Hematopoietic multipotent progenitor cell treated with erythropoietin and hydrocortisone succinate and interleukin-3 and kit ligand, for 6 days (in vitro differentiated cells): ENCODE data around the gene CTDSP2.

ENCODE experiments used
- DNase-seq: peaks from one replicate; pipeline ENCODE4 v3.0.0-alpha.2; 2015

Gene CTDSP2

DNA sequence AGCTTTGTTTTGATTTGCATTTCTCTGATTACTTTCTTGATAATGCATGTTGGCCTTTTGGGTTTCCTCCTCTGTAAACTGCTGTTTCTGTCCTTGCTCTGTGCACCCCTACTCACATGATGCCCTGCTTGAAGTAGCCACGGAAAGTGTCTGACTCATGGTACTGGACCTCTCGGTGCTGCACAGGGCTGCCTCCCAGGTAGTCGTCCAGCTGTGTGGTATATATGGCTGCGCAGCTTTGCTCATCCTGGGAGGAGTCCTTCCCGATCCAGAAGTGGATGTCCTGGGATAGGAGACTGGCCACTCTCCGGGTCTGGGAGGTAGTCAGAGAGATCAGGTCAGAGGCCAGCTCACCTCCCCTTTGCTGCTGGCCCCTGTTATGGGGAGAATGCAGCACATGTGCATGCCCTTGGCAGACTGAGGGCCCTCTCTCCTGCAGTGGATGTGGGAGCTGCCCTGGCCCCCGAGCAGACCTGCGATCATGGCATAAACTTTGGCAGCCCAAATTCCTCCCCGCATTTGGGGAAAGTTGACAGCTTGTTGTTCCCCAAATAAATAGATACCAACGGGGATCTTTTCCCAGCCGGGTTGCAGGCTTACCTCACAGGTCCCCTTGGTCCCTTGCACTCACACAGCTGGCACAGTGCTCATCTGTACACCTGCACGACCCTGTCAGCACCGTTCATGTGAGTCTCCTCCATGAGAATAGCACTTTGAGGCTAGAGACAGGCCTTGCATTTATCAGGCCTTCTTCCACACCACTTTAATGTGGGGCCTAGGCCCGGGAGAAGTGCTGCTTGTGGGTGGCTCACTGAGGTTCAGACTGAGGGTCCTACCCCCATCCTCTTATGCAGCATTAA, 33.2 kb downstream of the CTDSP2 start:
- DNase-seq, result no peak

DNA sequence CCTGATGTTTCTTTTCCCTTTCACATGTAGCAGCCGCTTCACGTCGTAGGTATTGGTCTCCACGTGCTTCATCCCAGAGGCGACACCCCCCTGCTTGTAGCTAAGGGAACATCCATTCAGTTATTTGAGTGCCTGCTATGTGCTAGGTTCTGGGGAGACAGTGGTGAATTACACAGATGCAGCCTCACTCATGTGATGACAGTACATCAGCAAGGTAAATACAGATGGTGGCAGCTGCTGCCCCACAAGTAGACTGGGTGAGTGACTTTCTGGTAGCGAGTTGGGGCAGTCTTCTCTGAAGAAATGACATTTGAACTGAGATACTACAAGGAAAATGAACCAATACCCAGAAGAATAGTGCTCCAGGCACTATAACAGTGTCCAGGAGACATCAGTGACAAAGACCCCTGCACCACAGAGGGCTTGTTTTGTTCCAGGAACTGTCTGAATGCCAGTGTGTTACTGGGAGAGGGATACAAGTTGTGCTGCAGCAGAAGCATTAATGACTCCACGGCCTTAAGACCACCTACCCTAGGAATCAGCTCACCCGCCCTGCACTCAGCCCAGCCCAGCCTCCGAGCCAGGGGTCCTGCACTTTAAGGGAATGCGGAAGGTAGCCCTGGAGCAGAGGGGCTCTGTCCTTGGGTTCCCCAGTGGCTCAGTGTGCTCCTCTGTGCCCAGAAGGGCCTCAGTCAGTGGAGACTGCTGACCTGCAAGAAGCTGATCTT, 35.3 kb downstream of the CTDSP2 start:
- DNase-seq, result no peak

DNA sequence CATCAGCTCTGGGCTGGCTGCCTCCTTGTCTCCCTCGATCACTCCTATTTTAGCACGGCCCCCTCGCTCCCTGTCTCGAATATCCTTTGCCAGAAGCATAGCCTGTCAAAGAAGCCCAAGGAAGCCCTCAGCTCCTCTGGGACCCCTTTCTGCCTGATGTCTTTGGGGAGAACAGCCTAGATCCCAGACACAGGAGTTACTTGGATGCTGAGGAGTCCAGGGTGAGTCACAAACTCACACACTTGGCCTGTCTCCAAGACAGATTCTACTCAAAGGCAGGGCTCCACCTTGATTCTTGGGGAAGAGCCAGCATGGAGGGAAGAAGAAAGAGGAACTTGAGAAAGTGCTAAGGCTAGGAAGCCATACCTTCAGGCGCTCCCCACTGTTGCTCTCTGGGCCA, 36.1 kb downstream of the CTDSP2 start:
- peak; percentile 57 for DNase-seq

DNA sequence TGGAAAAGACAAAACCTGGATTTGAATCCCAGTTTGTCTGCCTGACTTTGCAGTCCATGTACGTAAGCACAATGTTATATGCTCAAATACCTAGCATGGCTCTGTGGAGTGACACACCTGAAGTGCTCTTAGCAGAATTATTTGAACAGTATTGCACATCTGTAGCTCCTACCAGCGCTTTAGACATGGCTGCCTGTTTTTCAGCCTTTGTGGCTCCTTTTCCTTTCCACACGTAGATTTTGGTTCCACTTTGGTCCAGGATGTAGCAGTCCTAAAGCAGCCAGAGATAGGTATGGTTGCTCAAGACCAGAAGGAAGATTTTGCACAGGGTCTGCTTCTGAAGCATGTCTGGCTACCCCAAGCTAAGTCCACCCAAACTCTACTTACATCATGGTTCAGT, 37.1 kb downstream of the CTDSP2 start:
- DNase-seq, result no peak

DNA sequence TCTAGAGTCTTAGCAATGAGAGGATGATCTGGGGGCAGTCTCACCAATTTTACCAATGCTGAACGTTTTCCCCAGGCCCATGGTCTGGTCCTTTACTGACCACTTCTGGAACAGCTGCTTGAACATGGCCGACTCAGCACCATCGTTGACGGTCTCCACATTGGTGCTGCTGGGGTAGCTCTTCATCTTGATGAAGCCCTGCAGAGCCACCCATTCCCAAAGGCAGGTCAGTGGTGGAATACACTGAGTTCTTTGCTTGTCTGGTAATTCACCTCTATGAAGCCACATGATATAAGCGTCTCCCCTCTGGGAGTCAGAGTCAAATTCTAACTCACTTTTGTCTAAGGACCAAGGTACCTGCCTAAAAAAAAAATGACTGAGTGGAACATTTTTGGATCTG, 38.2 kb downstream of the CTDSP2 start:
- DNase-seq, result no peak

DNA sequence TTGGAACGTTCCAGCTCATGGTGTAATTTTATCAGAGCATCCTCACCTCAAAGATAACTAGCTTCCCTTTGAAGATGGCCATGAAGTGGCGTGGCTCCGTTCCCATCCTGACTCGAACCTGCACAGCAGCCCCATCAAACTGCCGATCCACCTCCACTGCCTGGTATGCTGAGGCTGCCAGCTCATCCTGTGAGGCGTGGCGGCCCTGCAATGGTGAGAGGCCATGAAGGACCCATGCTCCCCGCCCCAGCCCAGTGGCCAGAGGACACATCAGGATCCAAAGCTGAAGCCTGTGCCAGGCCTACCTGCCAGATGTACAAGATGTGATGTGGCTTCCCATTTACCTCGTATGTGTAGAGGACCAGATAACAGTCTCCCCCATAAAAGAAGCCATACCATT, 39.2 kb downstream of the CTDSP2 start:
- DNase-seq, result no peak

DNA sequence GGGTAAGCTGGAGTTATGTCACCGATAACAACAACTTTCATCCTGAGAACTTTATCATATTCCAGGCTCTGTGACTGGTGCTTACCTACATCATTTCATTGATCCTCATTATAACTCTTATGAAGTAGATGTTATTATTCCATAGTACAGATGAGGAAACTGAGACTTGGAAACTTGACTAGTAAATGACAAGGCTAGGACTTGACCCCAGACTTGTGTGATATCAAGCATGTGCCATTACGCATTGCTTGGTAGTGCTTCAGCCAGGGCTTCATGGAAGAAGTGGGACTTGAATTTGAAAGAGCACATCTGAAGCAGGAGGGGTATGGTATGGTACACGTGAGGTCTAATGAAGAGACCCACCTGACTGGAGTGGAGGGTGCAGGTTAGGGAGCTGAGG, 39.9 kb downstream of the CTDSP2 start:
- no peak for DNase-seq

DNA sequence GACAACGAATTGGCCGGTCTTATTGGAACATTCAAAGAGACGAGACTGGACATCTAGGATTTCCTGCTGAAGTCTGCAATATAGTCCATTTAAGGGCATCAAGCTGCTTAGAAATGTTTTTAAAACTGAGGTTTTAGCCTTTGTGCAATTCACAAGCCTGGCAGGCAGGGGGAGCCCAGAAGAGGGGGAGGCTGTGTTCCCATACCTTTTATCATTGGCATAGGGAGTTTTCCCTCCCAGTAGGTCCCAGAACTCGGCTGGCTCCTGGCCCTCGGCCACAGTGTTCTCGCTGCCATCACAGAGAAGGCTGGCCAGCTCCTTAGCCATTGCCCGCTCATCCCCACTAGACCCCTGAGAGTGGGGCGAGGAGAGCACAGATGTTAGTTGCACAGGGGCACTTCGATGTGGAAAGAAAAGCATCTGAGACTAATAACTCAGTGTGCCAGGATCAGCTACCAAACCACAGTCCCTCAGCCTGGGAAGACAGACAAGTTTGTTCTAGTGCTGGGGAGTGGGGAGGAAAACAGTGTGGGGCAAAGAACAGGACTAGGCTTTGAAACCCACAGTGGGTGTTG, 43.1 kb downstream of the CTDSP2 start:
- DNase-seq, result peak; percentile 55

DNA sequence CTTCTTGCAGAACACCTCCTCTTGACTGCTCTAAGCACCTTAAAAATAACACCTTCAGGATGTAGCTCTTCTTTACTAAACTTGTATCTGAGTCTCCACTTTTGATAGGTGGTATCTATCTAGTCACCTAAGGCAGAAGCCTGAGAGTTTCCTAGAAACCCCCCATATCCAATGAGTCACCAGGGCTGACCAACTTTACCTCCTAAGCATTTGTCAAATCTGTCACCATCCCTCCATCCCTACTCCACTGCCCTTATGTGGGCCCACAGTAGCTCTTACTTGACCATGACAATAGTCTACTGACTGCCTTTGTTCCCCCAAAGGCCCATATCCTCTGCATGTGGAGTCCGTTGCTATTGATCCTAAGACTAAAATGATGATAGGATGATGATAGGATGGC, 43.9 kb downstream of the CTDSP2 start:
- DNase-seq, result no peak

DNA sequence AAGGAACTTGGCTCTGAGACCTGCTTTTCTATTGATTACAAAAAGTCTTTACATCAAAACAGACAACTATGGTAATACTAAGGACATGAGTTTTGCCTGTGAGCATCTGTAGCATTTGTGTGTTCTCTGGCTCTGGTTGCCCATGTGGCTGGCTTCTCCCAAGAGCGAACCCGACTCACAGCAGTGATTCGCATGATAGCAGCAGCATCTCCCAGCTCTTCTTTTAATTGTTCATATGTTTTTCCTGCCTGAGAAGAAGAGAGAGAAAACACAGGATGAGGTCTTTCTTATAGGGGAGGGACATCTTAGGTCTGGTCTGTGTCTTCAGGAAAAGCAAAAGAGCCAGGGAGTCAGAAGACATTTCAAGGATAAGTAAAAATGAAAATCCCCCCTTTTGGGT, 45.6 kb downstream of the CTDSP2 start:
- DNase-seq, result no peak

DNA sequence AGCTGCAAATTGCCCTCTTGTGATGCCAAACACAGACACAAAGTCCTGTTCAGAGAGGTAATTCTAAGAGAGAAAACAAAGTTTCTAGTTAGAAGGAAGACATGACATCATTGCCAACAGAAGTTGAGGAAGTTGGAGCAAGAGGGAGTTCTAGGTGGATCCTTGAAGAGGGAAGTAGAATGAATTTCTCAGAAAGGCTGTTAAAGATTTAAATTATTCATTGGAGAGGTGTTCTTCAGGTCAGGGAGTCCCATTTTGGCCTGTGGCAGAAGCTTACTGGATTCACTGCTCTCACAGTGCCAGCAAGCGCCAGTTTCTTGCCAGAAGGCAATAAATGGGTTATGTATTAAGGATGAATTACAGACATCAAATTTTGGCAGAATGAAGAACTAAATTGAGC, 48.6 kb downstream of the CTDSP2 start:
- no peak for DNase-seq

DNA sequence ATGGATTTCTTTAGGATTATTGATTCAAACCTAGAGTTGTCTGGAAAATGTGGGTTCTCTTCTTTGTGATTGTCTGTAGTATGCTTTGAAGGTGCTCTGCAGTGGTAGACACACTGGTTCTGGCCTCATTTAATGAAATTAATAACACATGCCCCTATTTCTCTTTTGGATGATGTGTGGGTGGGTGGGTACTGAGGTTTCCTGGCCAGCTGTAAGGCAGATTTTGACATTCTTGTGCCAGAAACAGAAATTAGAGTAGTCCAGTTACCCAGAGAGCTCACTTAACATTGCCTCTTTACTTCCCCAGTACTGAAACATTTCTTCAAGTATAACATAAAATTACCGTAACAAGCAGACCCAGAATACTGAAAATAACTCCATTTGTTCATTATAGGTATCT, 49.5 kb downstream of the CTDSP2 start:
- DNase-seq, result no peak

DNA sequence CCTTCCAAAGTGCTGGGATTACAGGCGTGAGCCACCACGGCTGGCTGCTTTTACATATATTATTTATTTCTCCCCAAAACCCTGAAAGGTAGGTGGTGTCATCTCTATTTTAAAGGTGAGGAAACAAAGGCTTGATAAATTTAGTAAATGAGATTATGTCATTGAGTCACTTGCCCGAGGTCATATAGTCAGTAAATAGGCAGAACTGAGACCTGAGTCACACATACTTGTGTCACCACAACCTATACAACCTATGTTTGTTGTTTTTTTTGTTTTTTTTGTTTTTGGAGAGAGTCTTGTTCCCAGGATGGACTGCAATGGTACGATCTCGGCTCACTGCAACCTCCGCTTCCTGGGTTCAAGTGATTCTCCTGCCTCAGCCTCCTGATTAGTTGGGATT, 51.2 kb downstream of the CTDSP2 start:
- no peak for DNase-seq

DNA sequence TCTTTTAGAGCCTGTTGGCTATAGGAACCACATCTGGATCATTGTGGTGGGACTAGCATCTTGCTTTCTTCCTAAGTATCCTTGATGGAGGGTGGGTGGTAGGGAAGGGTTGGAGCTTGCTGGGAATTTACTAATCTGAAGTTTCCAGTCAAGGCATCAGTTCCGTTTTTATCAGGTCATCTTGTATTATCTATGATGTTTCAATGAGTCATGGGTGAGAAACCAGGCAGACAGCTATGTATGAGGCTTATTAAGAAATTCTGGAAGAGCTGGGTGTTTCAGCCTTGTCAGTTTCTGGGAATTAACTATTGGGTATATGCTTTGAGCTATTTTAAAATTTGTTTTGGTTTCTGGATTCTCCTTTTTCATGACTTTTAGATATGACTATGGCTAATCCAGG, 52.6 kb downstream of the CTDSP2 start:
- DNase-seq, result no peak

DNA sequence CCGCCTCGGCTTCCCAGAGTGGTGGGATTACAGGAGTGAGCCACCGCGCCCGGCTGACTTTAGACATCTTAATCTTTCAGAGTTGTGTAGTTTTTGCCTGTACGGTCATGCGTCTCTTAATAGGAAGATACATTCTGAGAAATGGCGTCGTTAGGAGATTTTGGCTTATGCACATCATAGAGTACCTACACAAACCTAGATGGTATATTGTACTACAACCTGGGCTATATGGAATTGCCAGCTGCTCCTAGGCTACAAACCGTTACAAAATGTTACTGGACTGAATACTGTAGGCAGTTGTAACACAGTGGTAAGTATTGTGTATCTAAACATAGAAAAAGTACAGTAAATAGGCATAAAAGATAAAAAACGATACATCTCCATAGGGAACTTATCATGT, 62.7 kb downstream of the CTDSP2 start:
- no peak for DNase-seq

DNA sequence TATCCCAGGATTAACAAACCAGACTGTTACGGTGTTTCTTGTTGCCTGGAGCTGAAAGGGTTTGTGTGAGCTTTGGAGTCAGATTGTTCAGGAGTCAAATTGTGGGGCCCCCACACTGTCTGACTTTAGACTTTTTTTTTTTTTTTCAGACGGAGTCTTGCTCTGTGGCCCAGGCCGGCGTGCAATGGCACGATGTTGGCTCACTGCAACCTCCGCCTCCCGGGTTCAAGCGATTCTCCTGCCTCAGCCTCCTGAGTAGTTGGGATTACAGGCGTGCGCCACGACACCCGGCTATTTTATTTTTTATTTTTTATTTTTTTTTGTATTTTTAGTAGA, 63.1 kb downstream of the CTDSP2 start:
- DNase-seq, result no peak

DNA sequence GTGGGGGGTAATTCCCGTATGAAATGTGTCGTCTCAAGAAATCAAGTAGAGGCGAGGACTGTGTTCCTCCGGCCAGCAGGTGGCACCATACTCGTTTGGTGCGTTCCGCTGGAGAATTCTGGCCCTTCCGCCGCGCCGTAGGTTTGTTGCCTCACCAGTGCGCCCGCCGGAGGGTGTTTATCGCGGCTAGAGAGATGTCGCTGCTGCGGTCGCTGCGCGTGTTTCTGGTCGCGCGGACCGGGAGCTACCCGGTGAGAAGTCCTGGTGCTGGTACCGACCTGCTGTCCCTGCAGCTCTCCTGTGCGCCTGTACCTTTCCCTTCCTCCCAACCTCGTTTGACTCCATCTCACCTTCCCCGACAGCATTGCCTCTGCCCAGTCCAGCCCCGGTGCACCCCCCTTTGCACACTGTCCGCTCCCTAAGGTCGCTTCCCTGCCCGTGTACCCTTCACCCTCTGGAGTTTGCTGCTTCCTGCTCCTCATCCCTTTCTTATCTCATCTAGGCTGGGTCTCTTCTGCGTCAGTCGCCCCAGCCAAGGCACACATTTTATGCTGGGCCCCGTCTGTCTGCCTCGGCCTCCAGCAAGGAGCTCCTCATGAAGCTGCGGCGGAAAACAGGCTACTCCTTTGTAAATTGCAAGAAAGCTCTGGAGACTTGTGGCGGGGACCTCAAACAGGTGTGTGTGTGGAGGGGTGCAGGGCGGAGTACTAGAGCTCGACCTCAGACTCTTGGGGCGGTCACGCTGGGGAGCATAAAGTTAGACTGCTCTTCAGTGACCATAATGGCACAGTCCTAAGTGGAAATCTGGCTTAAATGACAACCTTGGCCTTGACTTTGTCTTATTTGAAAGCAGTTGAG, 63.7 kb downstream of the CTDSP2 start, which contains the start of gene TSFM:
Gene TSFM (plus strand): TSS at position 180 of the 858 bp plus-strand sequence. CDS start 15 bp downstream, at position 195.
- DNase-seq, result peak; percentile 98

DNA sequence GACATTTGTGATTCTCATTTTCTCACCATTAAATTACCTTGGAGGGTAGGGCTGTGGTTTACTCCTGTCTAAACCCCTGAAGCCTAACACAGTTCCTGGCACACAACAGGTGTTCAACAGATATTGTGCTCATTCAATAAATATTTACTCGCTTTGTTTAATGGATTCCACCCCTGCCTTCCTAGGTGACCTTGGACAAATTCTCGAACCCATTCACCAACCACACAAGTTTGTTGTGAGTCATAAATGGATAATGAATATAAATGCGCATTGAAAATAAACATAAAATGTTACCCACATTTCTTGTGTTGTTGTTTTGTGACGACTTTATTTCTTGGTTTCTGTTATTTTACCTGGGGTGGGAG, 64.3 kb downstream of the CTDSP2 start:
- no peak for DNase-seq

DNA sequence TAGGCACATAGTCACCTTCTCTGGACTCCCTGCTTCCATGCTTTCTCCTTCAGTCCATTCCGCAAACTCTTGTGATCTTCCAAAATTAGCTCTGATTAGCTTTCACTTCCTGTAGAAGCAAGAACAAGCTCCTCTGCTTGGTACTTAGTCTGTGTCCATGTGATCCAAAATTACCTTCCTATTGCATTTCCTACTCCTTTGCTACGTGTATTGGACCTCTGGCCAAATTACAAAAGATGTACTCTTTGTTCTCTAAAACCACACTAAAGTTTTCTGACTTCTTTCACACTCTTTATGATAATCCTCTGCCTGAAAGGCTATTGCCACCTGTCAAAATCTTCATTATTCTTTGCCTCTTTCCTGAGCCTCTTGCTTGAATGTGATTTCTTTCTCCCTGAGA, 64.7 kb downstream of the CTDSP2 start:
- no peak for DNase-seq

DNA sequence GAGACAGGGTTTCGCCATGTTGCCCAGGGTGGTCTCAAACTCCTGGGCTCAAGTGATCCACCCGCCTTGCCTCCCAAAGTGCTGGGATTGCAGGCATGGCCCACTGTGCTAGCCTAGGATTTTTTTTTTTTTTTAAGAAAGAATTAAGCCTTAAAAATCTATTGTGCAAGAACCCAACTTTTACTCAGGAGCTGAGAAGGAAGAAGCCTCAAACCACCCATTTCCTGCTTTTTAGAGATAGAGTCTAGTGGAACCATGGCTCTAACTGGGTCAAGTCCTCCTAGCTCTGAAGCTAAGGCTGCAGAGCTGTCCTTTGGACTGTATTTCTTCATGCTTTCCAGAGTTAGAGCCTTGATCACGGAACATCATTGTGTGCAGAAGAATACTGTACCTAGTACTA, 65.3 kb downstream of the CTDSP2 start:
- peak; percentile 48 for DNase-seq

DNA sequence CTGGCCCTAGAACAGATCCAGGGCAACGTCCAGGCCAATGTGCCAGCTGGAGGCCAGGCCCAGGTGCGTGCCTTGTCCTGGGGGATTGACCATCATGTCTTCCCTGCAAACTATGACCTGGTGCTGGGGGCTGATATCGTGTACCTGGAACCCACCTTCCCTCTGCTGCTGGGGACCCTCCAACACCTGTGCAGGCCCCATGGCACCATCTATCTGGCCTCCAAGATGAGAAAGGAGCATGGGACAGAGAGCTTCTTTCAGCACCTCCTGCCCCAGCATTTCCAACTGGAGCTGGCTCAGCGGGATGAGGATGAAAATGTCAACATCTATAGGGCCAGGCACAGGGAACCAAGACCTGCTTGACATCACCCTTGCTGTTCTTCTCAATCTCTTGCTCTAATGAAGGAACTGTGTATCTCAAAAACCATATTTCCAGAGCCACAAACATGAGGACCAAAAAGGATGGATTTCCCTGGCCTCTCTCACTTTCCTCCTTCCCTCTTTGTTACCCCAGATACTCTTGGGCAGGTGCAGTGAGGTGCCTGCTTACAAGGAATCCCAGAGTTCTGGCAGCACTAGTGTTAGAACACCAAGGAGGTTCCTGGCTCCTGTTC, 66.1 kb downstream of the CTDSP2 start:
- DNase-seq, result no peak

DNA sequence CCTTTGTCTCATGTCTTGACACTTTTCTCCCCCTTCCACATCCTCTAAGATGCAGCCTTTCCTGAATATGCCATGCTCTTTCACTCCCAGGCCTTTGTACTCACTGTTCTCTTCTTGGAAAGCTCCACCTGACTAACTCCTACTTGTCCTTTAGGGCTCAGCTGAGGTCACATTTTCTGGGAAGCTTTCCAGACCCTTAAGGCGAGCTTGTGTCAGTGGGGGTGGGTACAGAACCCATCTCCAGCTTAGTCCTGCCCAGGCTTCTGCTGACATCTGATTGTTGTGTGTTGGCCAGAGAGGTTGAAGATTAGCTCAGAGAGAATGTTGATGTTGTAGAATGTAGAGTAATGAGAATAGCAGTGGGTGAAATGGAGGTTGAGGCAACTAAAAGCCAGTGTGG, 66.8 kb downstream of the CTDSP2 start:
- DNase-seq, result no peak

DNA sequence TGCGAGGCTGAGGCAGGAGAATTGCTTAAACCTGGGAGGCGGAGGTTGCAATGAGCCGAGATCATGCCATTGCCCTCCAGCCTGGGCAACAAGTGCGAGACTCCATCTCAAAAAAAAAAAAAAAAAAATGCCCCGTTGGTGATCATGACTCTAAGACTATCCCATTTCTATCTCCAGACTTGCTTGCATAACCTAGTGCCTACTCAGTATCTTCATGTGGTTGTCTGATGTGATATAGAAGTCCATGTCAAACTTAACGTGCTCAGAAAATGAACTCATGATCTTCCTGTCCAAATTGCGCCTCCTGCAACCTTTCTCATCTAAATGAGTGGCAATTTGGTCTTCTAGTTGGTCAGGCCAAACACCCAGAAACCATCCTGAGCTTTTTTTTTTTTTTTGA, 68.6 kb downstream of the CTDSP2 start:
- DNase-seq, result no peak
